Stimulated activated CD8-positive, alpha-beta memory T cell treated with anti-CD3 and anti-CD28 coated beads, Interleukin-4, amount 100 ng/mL, for 1 hour (primary cell): ENCODE results near the gene TEX10.
"Not testable (repeated sequence)": the region's sequence is repeated elsewhere in the genome, so short reads cannot be mapped to it uniquely, and the experiment has no call there.

ENCODE experiments used
- DNase-seq, 2 donors: peaks; one replicate each; pipeline ENCODE4 v3.0.0-alpha.2; 2020; ENCODE audit warnings: low read depth in 2 of 2, low spot score in 1 of 2

Gene TEX10

GRCh38 chr9:100350188-100350587 lies 2.6 kb downstream of the TEX10 start:
- no peak for DNase-seq

- DNase-seq = no peak
These were observed 5.9 kb downstream of the TEX10 start for GRCh38 chr9:100346836-100347235.

- DNase-seq = no peak
These were observed 10.9 kb downstream of the TEX10 start for GRCh38 chr9:100341889-100342288.

GRCh38 chr9:100340224-100340623 lies 12.5 kb downstream of the TEX10 start:
- no peak for DNase-seq

- DNase-seq = not testable (repeated sequence)
These were observed 14.0 kb downstream of the TEX10 start for GRCh38 chr9:100338736-100339135.

DNA sequence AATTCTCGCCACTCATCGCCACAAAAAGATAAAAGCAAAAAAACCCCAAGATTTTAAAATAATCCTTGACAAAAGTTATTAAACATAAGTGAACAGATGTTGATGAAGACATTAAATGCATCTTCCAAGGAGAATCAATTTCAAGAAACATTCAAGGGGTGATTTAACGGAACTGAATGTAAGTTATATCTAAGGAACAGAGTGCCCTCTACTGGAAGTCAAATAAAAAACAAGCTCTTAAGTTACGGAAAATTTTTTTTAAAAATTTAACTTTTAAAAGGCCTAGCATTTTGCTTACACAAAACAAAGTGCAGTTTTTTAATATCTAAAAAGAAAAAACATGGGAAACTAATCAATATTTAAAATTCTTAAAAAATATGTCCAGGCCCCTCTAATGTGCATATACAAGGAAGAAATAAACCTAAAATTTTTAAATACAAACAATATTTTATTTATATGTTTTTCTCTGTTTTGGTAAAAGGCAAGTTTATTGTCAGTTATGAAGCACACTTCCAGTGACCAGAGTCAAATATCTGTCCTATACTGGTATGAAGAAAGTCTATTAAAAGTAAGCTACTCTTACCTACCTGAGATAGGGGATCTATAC lies 28.0 kb downstream of the TEX10 start:
- DNase-seq = no peak

DNA sequence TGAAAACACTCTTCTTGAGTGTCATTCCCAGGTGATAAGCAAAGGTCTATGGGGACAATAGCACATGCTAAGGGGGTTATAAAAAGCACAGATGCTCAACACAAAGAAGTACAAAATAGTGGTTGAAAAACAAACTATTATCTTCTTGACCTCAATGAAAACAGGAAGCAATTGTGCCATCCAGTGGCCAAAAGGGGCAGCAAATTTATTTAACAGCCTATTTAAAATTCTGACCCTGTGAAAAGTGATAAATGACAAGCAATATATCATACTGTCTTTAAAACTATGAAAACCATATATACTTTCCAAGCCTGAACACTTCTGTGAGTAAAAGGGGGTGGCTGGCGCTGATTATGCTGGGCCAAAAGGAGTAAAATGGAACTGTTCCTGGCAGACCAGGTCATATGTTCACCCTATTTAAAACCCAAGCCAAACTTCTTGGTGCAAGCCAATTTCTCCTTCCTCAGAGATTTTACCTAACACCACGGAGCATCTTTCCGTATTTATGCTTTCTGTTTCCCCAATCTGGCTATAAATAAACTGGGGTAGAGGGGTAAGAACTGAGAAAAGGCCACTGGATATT lies 29.7 kb downstream of the TEX10 start:
- DNase-seq = no peak

- no peak for DNase-seq
These were observed 35.0 kb downstream of the TEX10 start for GRCh38 chr9:100317706-100318105.

DNA sequence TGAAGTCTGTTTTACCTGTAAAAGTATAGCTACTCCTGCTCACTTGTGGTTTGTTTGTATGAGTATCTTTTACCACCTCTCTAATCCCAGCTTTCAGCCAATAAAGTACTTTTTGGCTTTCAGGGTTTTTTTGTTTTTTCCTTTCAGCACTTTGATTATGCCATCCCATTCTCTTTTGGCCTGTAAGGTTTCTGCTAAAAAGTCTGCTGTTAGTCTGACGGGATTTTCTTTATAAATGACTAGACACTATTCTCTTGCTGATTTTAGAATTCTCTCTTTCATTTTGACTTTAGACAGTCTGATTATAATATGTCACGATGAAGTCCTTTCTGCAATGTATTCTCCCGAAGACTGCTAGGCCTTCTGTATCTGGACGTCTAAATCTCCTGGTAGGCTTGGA lies 37.2 kb downstream of the TEX10 start:
- DNase-seq = no peak

GRCh38 chr9:100309992-100310391 lies 42.8 kb downstream of the TEX10 start:
- no peak for DNase-seq

GRCh38 chr9:100308965-100309564 lies 43.7 kb downstream of the TEX10 start:
- DNase-seq = no peak

- DNase-seq = no peak
These were observed 45.7 kb downstream of the TEX10 start for GRCh38 chr9:100307080-100307479.

DNA sequence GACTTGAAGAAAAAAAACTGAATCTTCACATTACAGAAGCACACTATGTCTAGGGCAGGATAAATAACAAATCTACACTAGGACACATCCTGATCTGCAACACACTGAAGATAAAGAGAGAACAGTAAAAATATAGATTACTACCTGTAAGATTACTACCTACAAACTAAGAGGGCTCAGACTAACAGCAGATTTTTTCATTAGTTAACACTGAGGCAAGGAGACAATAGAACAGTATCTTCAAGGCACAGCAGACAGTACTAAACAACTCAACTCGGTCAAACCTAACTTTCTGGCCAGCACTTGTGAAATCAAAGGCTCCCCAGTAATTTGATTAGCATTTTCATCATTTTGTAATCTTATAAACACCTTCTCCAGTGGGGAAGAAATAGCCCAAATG lies 46.5 kb downstream of the TEX10 start:
- DNase-seq = no peak

DNA sequence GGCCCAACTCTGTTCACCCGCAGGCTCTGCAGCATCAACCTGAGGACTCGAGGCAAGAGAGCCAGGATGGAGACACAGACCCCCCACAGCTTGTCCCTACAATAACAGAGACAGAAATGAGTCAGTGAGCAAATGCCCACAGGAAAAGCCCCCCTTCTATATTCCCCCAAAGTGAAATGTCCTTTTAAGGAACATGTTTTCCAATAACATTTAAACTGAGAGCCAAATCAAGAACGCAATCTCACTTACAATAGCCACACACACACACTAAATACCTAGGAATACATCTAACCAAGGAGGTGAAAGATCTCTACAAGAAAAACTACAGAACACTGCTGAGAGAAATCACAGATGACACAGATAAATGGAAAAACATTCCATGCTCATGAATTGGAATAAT lies 49.0 kb downstream of the TEX10 start:
- DNase-seq = no peak

- no peak for DNase-seq
These were observed 54.4 kb downstream of the TEX10 start for GRCh38 chr9:100298378-100298777.

DNA sequence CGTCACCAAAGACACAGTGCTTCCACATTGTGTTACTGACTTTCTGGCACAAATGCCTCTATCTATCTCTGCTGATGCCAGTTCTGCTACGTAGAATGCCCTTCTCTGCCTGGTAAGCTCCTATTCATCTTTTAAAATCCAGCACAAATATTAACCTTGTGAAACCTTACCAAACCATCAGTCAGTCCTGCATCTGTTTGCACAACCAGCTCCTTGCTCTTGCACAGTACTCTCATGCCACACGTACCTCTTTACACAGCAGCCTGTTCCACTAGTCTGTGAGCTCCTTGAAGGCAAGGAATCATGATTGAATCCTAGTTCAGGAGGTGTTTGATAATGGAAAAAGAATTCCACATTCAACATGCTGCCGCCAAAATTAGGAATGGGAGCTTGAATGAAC lies 56.3 kb downstream of the TEX10 start:
- DNase-seq = no peak

GRCh38 chr9:100295240-100295639 lies 57.5 kb downstream of the TEX10 start:
- DNase-seq = no peak

DNA sequence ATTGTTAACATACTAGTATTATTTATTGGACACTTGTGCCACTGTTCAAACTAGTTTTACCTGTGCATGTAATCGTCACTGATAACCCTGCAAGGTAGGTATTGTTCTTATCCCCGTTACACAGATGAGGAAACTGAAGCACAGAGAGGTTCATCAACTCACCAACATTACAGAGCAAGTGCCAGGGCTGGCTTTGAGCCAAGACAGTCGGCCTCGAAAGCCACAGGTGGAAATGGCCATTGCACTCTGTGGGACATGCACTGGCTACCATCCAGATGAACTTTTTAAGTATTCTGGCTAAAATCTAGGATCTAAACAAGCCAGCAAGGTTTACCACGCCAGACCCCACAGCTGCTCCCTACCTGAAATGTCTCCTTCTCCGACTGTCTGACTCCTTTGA lies 57.9 kb downstream of the TEX10 start:
- no peak for DNase-seq

DNA sequence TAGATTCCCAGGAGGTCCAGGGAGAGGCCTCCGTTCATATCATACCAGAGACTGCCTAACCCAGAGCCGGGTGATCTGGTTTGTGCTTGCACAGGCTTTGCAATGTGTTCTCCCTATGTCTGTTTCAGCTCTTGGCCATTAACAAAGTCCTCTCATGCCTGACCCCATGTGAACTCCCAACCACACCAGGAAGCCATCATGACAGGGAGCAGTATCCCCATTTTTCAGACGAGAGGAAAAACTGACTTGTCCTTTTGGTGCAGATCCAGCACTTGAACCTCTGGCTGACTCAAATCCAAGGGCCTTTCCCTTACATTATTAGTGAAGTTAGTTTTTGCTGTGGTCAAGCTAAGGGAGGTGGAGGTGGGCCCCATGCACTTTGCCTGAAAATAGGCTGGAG lies 58.4 kb downstream of the TEX10 start:
- DNase-seq = no peak

DNA sequence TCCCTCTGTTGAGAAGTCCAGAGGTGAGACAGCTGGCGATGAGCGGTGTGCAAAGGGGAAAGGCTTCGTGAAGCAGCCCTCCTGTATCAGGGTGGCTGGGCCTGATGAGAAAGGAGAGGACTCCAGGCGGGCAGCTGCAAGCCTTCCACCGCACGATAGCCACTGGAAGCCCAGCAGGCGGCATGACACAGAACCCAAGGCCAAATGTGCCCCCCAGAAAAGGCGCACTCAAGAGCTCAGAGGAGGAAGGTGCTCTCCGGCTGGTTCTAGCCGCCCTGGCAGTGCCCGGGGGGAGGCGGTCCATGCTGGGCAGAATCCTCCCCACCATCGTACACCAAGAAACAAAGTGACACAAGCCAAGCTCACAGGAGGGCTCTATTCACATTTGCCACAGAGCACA lies 60.3 kb downstream of the TEX10 start:
- no peak for DNase-seq

- DNase-seq = no peak
These were observed 62.0 kb downstream of the TEX10 start for GRCh38 chr9:100290714-100291113.

GRCh38 chr9:100287186-100287585 lies 65.6 kb downstream of the TEX10 start:
- DNase-seq = no peak

GRCh38 chr9:100286257-100286656 lies 66.5 kb downstream of the TEX10 start:
- no peak for DNase-seq
